Measurements from ENCODE around the gene KPNA4.

The KPNA4 gene

DNA sequence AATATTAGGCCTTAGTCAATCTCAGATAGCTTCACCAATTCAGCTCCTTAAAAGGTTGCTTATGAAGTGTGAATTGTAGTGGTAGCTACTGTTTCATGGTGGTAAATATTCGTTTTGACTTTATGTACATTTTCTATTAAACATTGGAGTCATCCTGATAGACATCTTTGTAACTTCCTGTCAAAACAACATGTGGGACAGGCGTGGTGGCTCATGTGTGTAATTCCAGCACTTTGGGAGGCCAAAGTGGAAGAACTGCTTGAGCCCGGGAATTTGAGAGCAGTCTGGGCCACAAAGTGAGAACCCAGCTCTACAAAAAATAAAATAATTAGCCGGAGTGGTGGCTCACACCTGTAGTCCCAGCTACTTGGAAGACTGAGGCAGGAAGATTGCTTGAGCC, 113.8 kb downstream of the KPNA4 start:
- no peak for DNase-seq (ENCODE audit: extremely low spot score)
- ChIA-PET POLR2A (no interaction called here), CTCF (no interaction called here)
- TF ChIP-seq SP1 (IDR thresholded peaks at IDR 0.05) (no peak), FOXK2 (IDR thresholded peaks at IDR 0.05) (no peak), SUZ12 (IDR thresholded peaks at IDR 0.05) (no peak), ARNT (IDR thresholded peaks at IDR 0.05) (no peak), ZNF384 (IDR thresholded peaks at IDR 0.05) (no peak), LEF1 (IDR thresholded peaks at IDR 0.05; ENCODE audit: borderline replicate concordance) (no peak), HDGF (IDR thresholded peaks at IDR 0.05; ENCODE audit: borderline replicate concordance) (no peak), ELF4 (IDR thresholded peaks at IDR 0.05) (no peak), FOXM1 (IDR thresholded peaks at IDR 0.05; ENCODE audit: borderline replicate concordance) (no peak), L3MBTL2 (conservative IDR thresholded peaks at IDR 0.05) (no peak), NFRKB (IDR thresholded peaks at IDR 0.05) (no peak), BHLHE40 (IDR thresholded peaks at IDR 0.05; ENCODE audit: borderline replicate concordance) (no peak), TARDBP (IDR thresholded peaks at IDR 0.05) (no peak), CTBP1 (IDR thresholded peaks at IDR 0.05; ENCODE audit: borderline replicate concordance) (no peak), FOXA1 (IDR thresholded peaks at IDR 0.05) (no peak)
- TF ChIP-seq, protein P1, sequence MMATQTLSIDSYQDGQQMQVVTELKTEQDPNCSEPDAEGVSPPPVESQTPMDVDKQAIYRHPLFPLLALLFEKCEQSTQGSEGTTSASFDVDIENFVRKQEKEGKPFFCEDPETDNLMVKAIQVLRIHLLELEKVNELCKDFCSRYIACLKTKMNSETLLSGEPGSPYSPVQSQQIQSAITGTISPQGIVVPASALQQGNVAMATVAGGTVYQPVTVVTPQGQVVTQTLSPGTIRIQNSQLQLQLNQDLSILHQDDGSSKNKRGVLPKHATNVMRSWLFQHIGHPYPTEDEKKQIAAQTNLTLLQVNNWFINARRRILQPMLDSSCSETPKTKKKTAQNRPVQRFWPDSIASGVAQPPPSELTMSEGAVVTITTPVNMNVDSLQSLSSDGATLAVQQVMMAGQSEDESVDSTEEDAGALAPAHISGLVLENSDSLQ (IDR thresholded peaks at IDR 0.05): no peak

DNA sequence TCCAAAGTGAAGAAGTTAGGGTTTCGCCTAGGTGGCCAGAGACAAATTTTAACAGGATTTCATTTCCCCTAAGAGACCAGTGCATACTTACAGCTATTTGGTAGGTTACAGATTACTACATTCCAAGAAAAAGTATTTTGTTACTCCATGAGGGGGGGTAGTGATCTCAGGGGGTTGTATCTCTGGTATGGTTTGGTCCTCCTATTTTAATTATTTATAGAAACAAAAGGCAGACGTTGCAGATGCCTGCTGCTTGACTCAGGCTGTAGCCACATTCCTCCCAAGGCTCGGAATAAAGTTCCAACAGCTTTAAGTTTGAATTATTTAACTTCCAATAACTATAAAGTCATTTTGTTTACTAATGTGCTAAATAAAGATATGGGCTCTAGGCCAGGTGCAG, 114.5 kb downstream of the KPNA4 start:
- TF ChIP-seq ARNT (IDR thresholded peaks at IDR 0.05): no peak
- TF ChIP-seq ZNF384 (IDR thresholded peaks at IDR 0.05): no peak
- TF ChIP-seq FOXA1 (IDR thresholded peaks at IDR 0.05): no peak
- TF ChIP-seq HDGF (IDR thresholded peaks at IDR 0.05; ENCODE audit: borderline replicate concordance): no peak
- no peak for TF ChIP-seq BHLHE40 (IDR thresholded peaks at IDR 0.05; ENCODE audit: borderline replicate concordance)
- DNase-seq (ENCODE audit: extremely low spot score): no peak
- CTCF ChIA-PET: interaction anchor here (1.3 kb wide), 1 partner anchor 32 kb away, joined by 3 read pairs; no protein-coding TSS in a partner anchor
- POLR2A ChIA-PET: interaction anchor here (2.8 kb wide), 1 partner anchor 8 kb away, joined by 20 read pairs; no protein-coding TSS in a partner anchor

DNA sequence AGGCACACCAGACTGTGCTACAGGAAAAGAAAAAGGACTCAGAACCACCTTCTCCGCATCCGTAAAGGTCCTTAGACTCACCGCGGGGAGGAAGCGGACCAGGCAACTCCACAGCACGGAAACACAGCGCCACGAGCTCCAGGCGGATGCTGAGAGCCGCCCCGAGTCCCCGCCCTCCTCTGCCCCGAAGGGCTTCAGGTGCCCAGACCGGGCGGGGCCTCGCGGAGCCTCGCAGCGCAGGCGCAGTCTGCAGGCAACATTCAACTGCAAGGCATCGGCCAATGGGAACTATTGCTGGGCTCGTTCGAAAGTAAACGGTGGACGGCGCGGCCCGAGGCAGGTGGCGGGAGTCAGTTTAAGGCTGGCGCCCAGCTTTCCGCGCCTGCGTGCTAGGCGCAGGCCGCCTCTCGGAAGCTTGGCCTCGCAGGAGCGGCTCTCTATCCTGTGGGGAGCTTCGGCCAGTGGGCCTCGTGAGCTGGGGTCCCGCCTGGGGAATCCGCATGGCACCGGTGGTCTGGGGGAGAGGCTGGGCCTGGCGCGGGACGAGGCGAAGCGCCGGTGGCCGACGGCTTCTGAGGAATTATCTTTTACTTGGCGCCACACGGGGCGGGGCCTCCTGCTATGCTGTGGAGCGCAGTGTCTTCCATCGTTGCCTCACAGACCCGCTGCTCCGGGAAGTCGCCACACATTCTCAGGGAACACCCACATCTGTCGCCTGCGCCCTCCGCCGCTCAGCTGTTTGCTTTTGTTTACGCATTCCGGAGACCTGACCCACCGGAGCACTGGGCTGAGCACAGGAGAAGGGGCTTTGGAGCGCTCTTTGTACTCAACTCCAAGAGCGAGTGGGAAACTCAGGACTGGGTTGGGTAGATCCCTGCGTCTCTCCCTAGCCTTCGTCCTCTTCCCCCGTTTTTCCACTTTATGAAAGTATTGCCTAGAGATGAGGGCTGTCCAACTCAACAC, 115.5 kb downstream of the KPNA4 start, which contains the start of gene TRIM59:
Gene TRIM59 (minus strand): TSS at position 151 of the 963 bp plus-strand sequence. CDS start 10,603 bp downstream, outside the sequence.
- CTCF ChIA-PET: interaction anchor here (1.3 kb wide), 1 partner anchor 33 kb away, joined by 3 read pairs; no protein-coding TSS in a partner anchor
- POLR2A ChIA-PET: interaction anchor here (0.5 to 2.8 kb wide), 10 partner anchors 9 to 287 kb away, joined by 3 to 20 read pairs (median 4); no protein-coding TSS in a partner anchor
- DNase-seq (ENCODE audit: extremely low spot score): peak; percentile 98
- no peak for TF ChIP-seq SUZ12 (IDR thresholded peaks at IDR 0.05)
- peak; percentile 39; the same call in 1 of the 2 replicates for TF ChIP-seq ELF4 (IDR thresholded peaks at IDR 0.05)
- peak; percentile 98 for TF ChIP-seq L3MBTL2 (conservative IDR thresholded peaks at IDR 0.05)
- no peak for TF ChIP-seq ARNT (IDR thresholded peaks at IDR 0.05)
- no peak for TF ChIP-seq FOXK2 (IDR thresholded peaks at IDR 0.05)
- peak; percentile 100 for TF ChIP-seq FOXM1 (IDR thresholded peaks at IDR 0.05; ENCODE audit: borderline replicate concordance)
- TF ChIP-seq SP1 (IDR thresholded peaks at IDR 0.05): no peak
- TF ChIP-seq CTBP1 (IDR thresholded peaks at IDR 0.05; ENCODE audit: borderline replicate concordance): no peak
- no peak for TF ChIP-seq NFRKB (IDR thresholded peaks at IDR 0.05)
- no peak for TF ChIP-seq HDGF (IDR thresholded peaks at IDR 0.05; ENCODE audit: borderline replicate concordance)
- TF ChIP-seq FOXA1 (IDR thresholded peaks at IDR 0.05): no peak
- TF ChIP-seq TARDBP (IDR thresholded peaks at IDR 0.05): 0 out of 2 replicates have a peak, but pooled peaks have one; percentile 43

DNA sequence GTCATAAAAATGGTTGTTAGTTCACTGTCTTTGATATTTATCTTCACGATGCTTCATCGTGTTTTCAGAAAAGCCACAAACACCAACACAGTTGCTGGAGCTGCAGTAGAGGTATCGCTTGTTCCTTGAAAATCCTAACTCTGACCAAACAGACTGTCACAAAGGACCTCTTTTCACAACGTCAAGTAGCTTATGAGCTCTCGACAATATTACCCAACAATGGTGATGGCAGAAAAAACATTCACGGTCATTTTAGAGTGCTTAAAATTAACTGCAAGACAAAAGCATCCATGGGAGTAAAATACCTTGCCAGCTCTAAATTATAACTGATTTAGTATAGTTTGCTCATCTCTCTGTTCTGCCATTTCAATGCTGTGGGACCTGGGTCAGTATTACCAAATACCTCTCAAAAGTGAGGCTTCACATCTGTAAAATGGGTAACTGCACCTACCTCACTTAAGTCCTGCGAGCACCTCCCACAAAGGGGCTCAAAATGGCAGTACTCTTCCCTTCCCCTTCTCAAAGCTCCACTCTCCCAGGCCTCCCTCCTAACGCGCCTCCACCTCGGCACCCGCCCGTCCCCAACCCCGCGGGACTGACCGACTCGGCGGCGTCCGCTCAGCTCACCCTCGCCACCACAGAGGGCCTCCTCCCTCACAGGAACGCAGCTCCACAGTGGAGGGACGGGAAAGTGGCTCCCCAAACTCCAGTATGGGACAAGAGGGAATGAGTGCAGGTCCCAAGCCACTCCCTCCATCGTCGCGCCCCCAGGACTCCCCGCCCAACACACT, 116.3 kb downstream of the KPNA4 start:
- TF ChIP-seq FOXM1 (IDR thresholded peaks at IDR 0.05; ENCODE audit: borderline replicate concordance) (peak; percentile 76; the same call in 1 of the 2 replicates), NFRKB (IDR thresholded peaks at IDR 0.05) (no peak), HDGF (IDR thresholded peaks at IDR 0.05; ENCODE audit: borderline replicate concordance) (0 out of 2 replicates have a peak, but pooled peaks have one; percentile 16)
- POLR2A ChIA-PET: interaction anchor here (1.0 to 2.8 kb wide), 8 partner anchors 9 to 286 kb away, joined by 3 to 20 read pairs (median 6); no protein-coding TSS in a partner anchor
- CTCF ChIA-PET: no interaction called here
- no peak for DNase-seq (ENCODE audit: extremely low spot score)

DNA sequence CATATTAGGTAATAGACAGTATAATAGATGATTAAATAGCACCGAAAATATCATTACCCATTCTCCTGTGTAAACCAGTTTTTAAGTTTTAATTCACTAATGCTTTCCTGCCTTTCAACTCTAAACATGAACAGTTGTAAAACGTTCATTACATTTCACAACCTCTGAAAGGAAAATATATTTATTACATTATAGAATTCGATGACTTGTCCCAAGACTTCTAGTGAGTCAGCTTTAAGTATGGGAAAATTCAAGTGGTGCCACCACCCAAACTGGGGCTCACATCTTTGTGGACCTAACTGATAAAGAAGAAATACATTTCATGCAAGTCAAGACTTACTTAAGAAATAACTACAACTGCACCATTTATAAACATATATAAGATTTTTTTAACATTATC, 117.8 kb downstream of the KPNA4 start:
- CTCF ChIA-PET: no interaction called here
- POLR2A ChIA-PET: no interaction called here
- no peak for DNase-seq (ENCODE audit: extremely low spot score)
- no peak for TF ChIP-seq FOXM1 (IDR thresholded peaks at IDR 0.05; ENCODE audit: borderline replicate concordance)
- no peak for TF ChIP-seq BHLHE40 (IDR thresholded peaks at IDR 0.05; ENCODE audit: borderline replicate concordance)
- TF ChIP-seq NFRKB (IDR thresholded peaks at IDR 0.05): no peak
- TF ChIP-seq ARNT (IDR thresholded peaks at IDR 0.05): no peak
- TF ChIP-seq HDGF (IDR thresholded peaks at IDR 0.05; ENCODE audit: borderline replicate concordance): no peak
- TF ChIP-seq SP1 (IDR thresholded peaks at IDR 0.05): no peak
- TF ChIP-seq ELF4 (IDR thresholded peaks at IDR 0.05): no peak
- no peak for TF ChIP-seq TARDBP (IDR thresholded peaks at IDR 0.05)
- TF ChIP-seq ZNF384 (IDR thresholded peaks at IDR 0.05): no peak
- no peak for TF ChIP-seq SUZ12 (IDR thresholded peaks at IDR 0.05)
- no peak for TF ChIP-seq LEF1 (IDR thresholded peaks at IDR 0.05; ENCODE audit: borderline replicate concordance)
- TF ChIP-seq FOXK2 (IDR thresholded peaks at IDR 0.05): no peak
- TF ChIP-seq FOXA1 (IDR thresholded peaks at IDR 0.05): no peak
- TF ChIP-seq, protein P1 (IDR thresholded peaks at IDR 0.05): no peak
